OCI-LY3 (cell line): ENCODE measurements around the gene MAN1A2.

ENCODE experiments used
- H2AFZ ChIP-seq: fragments of 200-600, 300-600 bp; shearing (Covaris generic); 2 replicates; pipeline ENCODE4 v1.6.0; 2014; ENCODE audit warnings: antibody characterized with exemption, low read depth, low read length
- H3K27ac ChIP-seq: fragments of 200-600, 300-600 bp; sonication (generic); 2 replicates; pipeline ENCODE4 v1.5.1; 2014; ENCODE audit warnings: mild to moderate bottlenecking, low read length, moderate library complexity, mixed read lengths
- H3K27me3 ChIP-seq: fragments of 200-600, 300-600 bp; sonication (generic); 2 replicates; pipeline ENCODE4 v1.6.1; 2014; ENCODE audit warnings: low read depth, low read length, mixed read lengths
- H3K36me3 ChIP-seq: fragments of 200-600, 300-600 bp; sonication (generic); replicated peaks from 2 replicates; pipeline ENCODE3; 2014; ENCODE audit warnings: low read depth, low read length, mixed read lengths
- H3K4me1 ChIP-seq: fragments of 300-600, 200-600 bp; sonication (generic); 2 replicates; pipeline ENCODE4 v1.6.1; 2014; ENCODE audit warnings: low read length, mixed read lengths
- H3K4me2 ChIP-seq: fragments of 200-600, 300-600 bp; sonication (generic); 2 replicates; pipeline ENCODE4 v1.6.1; 2014; ENCODE audit warnings: low read length, mixed read lengths
- H3K4me3 ChIP-seq: fragments of 300-600, 200-600 bp; sonication (generic); 2 replicates; pipeline ENCODE4 v1.5.1; 2014; ENCODE audit warnings: antibody characterized with exemption, mild to moderate bottlenecking, low read length, moderate library complexity
- H3K79me2 ChIP-seq: fragments of 300-600, 200-600 bp; shearing (Covaris generic); 2 replicates; pipeline ENCODE4 v1.6.1; 2014; ENCODE audit warnings: mild to moderate bottlenecking, low read length, mixed read lengths
- H3K9ac ChIP-seq: fragments of 300-600, 200-600 bp; shearing (Covaris generic); 2 replicates; pipeline ENCODE4 v1.6.0; 2014; ENCODE audit warnings: mild to moderate bottlenecking, low read length, moderate library complexity
- H3K9me3 ChIP-seq: fragments of 200-600, 300-600 bp; shearing (Covaris generic); 2 replicates; pipeline ENCODE4 v1.6.1; 2014; ENCODE audit warnings: low read length, mixed read lengths; ENCODE audit not compliant: insufficient read depth
- H4K20me1 ChIP-seq: fragments of 200-600, 300-600 bp; sonication (generic); 2 replicates; pipeline ENCODE4 v1.6.1; 2016; ENCODE audit warnings: low read length, mixed read lengths; ENCODE audit not compliant: insufficient read depth
- CTCF ChIP-seq: fragments of 200-600, 300-600 bp; sonication (generic); IDR thresholded peaks from 2 replicates; pipeline ENCODE4 v1.5.1; 2014; ENCODE audit warnings: antibody characterized with exemption, low read length, low read depth
- EZH2phosphoT487 ChIP-seq: fragments of 200-600 bp; shearing (Covaris generic); IDR thresholded peaks from 2 replicates; pipeline ENCODE4 v1.6.1; 2018; ENCODE audit warnings: antibody characterized with exemption, mixed run types, low read depth

Gene MAN1A2

GRCh38 chr1:117368116-117369108, 1.2 kb downstream of the MAN1A2 start:
- peaks cover 6% of the 10 kb centered on the region; the same call in 1 of the 2 replicates for H4K20me1 ChIP-seq
- no peak for TF ChIP-seq EZH2phosphoT487
- no peak for TF ChIP-seq CTCF

GRCh38 chr1:117370071-117370470, 2.8 kb downstream of the MAN1A2 start:
- no peak overlapping the region; the same call in 1 of the 2 replicates for H3K9ac ChIP-seq
- H2AFZ ChIP-seq = no peak overlapping the region
- H3K9me3 ChIP-seq = no peaks in the 10 kb centered on the region
- H3K4me3 ChIP-seq = peak overlapping the region; percentile 81
- peak overlapping the region; percentile 74 for H3K4me2 ChIP-seq
- no peak for TF ChIP-seq CTCF
- no peak for TF ChIP-seq EZH2phosphoT487
- H3K27ac ChIP-seq = no peak overlapping the region
- no peaks in the 10 kb centered on the region for H3K27me3 ChIP-seq
- H3K79me2 ChIP-seq = peaks cover 87% of the 10 kb centered on the region
- peaks cover 6% of the 10 kb centered on the region; the same call in 1 of the 2 replicates for H4K20me1 ChIP-seq
- no peaks in the 10 kb centered on the region for H3K36me3 ChIP-seq
- H3K4me1 ChIP-seq = peaks cover 21% of the 10 kb centered on the region

More at GRCh38 chr1:117368116-117369108, 1.2 kb downstream of the MAN1A2 start:
- Histone ChIP-seq H3K36me3 (no peaks in the 10 kb centered on the region), H3K4me1 (peaks cover 32% of the 10 kb centered on the region), H3K79me2 (peaks cover 71% of the 10 kb centered on the region), H3K27ac (no peak overlapping the region), H3K4me2 (peak overlapping the region; percentile 74), H3K9ac (peak overlapping the region; percentile 73), H2AFZ (no peak overlapping the region), H3K4me3 (peak overlapping the region; percentile 81), H3K27me3 (no peaks in the 10 kb centered on the region), H3K9me3 (no peaks in the 10 kb centered on the region)

- Histone ChIP-seq H3K9ac (no peak overlapping the region), H3K4me2 (peak overlapping the region; percentile 74)
These were observed 3.3 kb downstream of the MAN1A2 start for GRCh38 chr1:117370509-117370908.

More at GRCh38 chr1:117370509-117370908, 3.3 kb downstream of the MAN1A2 start:
- Histone ChIP-seq H3K27me3 (no peaks in the 10 kb centered on the region), H3K4me3 (peak overlapping the region; percentile 81), H3K9me3 (no peaks in the 10 kb centered on the region), H3K4me1 (peaks cover 16% of the 10 kb centered on the region), H4K20me1 (peaks cover 6% of the 10 kb centered on the region; the same call in 1 of the 2 replicates), H3K79me2 (peaks cover 89% of the 10 kb centered on the region), H3K27ac (no peak overlapping the region), H3K36me3 (no peaks in the 10 kb centered on the region), H2AFZ (no peak overlapping the region)
- TF ChIP-seq CTCF (no peak), EZH2phosphoT487 (no peak)
